Neural progenitor cell (in vitro differentiated cells): ENCODE measurements around the gene LYZL6. TPM values are rescaled to one million over a fixed set of nuclear protein-coding genes. Genes with fewer than 3 reads are reported as not detected.
"Not testable (repeated sequence)": the region's sequence is repeated elsewhere in the genome, so short reads cannot be mapped to it uniquely, and the experiment has no call there.

Source experiments
- DNase-seq: peaks from one replicate; pipeline ENCODE4 v3.0.0-alpha.2; 2016; ENCODE audit warnings: low spot score
- H2AFZ ChIP-seq: fragments of 200-600 bp; sonication (generic); replicated peaks from 2 replicates; pipeline ENCODE4 v1.6.1; 2016; ENCODE audit warnings: antibody characterized with exemption
- H3F3A ChIP-seq: fragments of 200-600 bp; sonication (generic); 2 replicates; pipeline ENCODE4 v1.6.1; 2016; ENCODE audit warnings: antibody characterized with exemption, low read depth
- H3K27ac ChIP-seq: fragments of 200-600 bp; sonication (generic); 2 replicates; pipeline ENCODE4 v1.5.1; 2016; ENCODE audit warnings: mild to moderate bottlenecking
- H3K27me3 ChIP-seq: fragments of 200-600 bp; sonication (generic); 2 replicates; pipeline ENCODE4 v1.6.1; 2016; ENCODE audit warnings: mild to moderate bottlenecking, moderate library complexity
- H3K36me3 ChIP-seq: fragments of 200-600 bp; sonication (generic); 2 replicates; pipeline ENCODE4 v1.5.1; 2016
- H3K4me1 ChIP-seq: fragments of 200-600 bp; sonication (generic); 2 replicates; pipeline ENCODE4 v1.6.1; 2016; ENCODE audit warnings: mixed run types
- H3K4me2 ChIP-seq: fragments of 200-600 bp; sonication (generic); 2 replicates; pipeline ENCODE4 v1.6.1; 2016
- H3K4me3 ChIP-seq: fragments of 200-600 bp; sonication (generic); 2 replicates; pipeline ENCODE4 v1.5.1; 2016
- H3K79me2 ChIP-seq: fragments of 200-600 bp; sonication (generic); 2 replicates; pipeline ENCODE4 v1.6.1; 2016; ENCODE audit warnings: low read depth
- H3K9ac ChIP-seq: fragments of 200-600 bp; sonication (generic); 2 replicates; pipeline ENCODE4 v1.6.1; 2016
- H3K9me3 ChIP-seq: fragments of 200-600 bp; sonication (generic); 2 replicates; pipeline ENCODE4 v1.5.1; 2016; ENCODE audit warnings: low read depth
- H4K20me1 ChIP-seq: fragments of 200-600 bp; sonication (generic); 2 replicates; pipeline ENCODE4 v1.6.1; 2016; ENCODE audit warnings: low read depth
- H3K27ac Mint-ChIP-seq: 3 replicates; pipeline ENCODE4 v1.8.0; 2021; ENCODE audit warnings: mixed read lengths
- H3K27me3 Mint-ChIP-seq: 2 replicates; pipeline ENCODE4 v1.8.0; 2022; ENCODE audit warnings: low read depth, mild to moderate bottlenecking, inconsistent platforms, moderate library complexity, mixed read lengths; ENCODE audit not compliant: insufficient read depth
- H3K36me3 Mint-ChIP-seq: 3 replicates; pipeline ENCODE4 v1.8.0; 2021; ENCODE audit warnings: mixed read lengths
- H3K4me1 Mint-ChIP-seq: 3 replicates; pipeline ENCODE4 v1.8.0; 2021; ENCODE audit warnings: mixed read lengths
- H3K4me3 Mint-ChIP-seq: 3 replicates; pipeline ENCODE4 v1.8.0; 2021; ENCODE audit warnings: mild to moderate bottlenecking, moderate library complexity, mixed read lengths
- H3K9me3 Mint-ChIP-seq: 3 replicates; pipeline ENCODE4 v1.8.0; 2020; ENCODE audit warnings: mixed read lengths
- EZH2 ChIP-seq: fragments of 200-600 bp; sonication (generic); IDR thresholded peaks from 2 replicates; pipeline ENCODE4 v1.6.1; 2017; ENCODE audit warnings: antibody characterized with exemption, mild to moderate bottlenecking, moderate library complexity
- EZH2phosphoT487 ChIP-seq: fragments of 200-600 bp; sonication (generic); IDR thresholded peaks from 2 replicates; pipeline ENCODE4 v1.6.1; 2017; ENCODE audit warnings: antibody characterized with exemption
- total RNA-seq: library from RNA; depleted of rRNA; stranded (reverse); fragments of >200 nt; gene quantifications from 2 replicates; pipeline ENCODE4 v1.2.3, GENCODE V29; 2015; ENCODE audit warnings: low replicate concordance
- TF ChIP-seq, protein P1 (sequence below): fragments of 200-600 bp; sonication (generic); IDR thresholded peaks from 2 replicates; pipeline ENCODE4 v1.5.1; 2017; ENCODE audit warnings: antibody characterized with exemption, mild to moderate bottlenecking

Gene LYZL6
- total RNA-seq, 1 donor from 2014 or later = not detected

DNA sequence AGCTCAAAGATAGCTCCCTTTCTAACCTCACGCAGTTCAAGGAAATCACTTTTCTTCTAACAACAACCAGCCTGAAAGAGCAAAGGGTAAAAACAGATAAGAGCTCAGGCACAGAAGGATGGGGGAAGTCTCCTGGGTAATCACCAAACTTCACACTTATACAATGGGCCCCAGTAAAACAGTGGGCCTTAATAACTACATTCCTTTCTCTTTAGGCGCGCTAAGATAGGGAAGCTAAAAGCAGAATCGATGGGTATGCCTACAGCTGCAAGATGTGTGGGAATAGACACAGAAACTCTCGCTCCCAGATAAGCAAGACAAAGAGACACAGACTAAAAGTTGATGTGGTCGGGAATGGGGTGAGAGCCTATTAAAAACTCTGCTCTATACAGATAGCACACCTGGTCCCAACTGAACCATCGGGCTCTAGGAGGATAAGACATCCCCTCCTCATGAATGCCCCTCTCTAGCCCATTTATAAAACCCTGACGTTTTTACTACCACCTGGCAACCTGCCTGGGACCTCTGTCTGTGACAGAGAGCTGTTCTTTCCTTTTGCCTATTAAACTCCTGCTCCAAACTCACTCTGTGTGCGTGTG lies 826 bp downstream of the LYZL6 start:
- no peak overlapping the region for H3K27ac Mint-ChIP-seq
- Histone ChIP-seq H3K4me2 (no peak overlapping the region), H3K27ac (no peak overlapping the region), H3K9ac (no peak overlapping the region), H3F3A (no peaks in the 10 kb centered on the region), H3K27me3 (no peaks in the 10 kb centered on the region), H4K20me1 (no peaks in the 10 kb centered on the region), H3K79me2 (no peaks in the 10 kb centered on the region), H2AFZ (no peak overlapping the region), H3K4me1 (no peaks in the 10 kb centered on the region), H3K9me3 (no peaks in the 10 kb centered on the region), H3K36me3 (no peaks in the 10 kb centered on the region), H3K4me3 (no peak overlapping the region)
- H3K4me3 Mint-ChIP-seq = no peak overlapping the region
- H3K9me3 Mint-ChIP-seq = no peaks in the 10 kb centered on the region
- no peak for DNase-seq
- H3K4me1 Mint-ChIP-seq = no peaks in the 10 kb centered on the region
- H3K36me3 Mint-ChIP-seq = no peaks in the 10 kb centered on the region
- TF ChIP-seq EZH2phosphoT487 (no peak), EZH2 (no peak)
- TF ChIP-seq, protein P1, sequence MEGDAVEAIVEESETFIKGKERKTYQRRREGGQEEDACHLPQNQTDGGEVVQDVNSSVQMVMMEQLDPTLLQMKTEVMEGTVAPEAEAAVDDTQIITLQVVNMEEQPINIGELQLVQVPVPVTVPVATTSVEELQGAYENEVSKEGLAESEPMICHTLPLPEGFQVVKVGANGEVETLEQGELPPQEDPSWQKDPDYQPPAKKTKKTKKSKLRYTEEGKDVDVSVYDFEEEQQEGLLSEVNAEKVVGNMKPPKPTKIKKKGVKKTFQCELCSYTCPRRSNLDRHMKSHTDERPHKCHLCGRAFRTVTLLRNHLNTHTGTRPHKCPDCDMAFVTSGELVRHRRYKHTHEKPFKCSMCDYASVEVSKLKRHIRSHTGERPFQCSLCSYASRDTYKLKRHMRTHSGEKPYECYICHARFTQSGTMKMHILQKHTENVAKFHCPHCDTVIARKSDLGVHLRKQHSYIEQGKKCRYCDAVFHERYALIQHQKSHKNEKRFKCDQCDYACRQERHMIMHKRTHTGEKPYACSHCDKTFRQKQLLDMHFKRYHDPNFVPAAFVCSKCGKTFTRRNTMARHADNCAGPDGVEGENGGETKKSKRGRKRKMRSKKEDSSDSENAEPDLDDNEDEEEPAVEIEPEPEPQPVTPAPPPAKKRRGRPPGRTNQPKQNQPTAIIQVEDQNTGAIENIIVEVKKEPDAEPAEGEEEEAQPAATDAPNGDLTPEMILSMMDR = no peak
- H3K27me3 Mint-ChIP-seq = peaks cover 4% of the 10 kb centered on the region

DNA sequence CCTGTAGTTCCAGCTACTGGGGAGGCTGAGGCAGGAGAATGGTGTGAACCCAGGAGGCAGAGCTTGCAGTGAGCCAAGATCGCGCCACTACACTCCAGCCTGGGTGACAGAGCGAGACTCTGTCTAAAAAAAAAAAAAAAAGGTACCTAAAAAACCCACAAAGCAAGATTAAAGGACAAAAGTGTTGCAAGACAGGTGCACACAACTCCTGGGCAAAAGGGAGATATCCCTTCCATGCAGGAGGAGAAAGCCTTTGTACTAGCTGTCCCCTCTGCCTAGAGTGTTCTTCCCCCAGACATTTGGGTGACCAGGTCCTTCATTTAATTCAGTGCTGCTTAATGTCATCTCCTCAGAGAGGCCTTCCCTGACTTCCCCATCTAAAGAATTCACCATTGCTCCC lies 5.0 kb downstream of the LYZL6 start:
- DNase-seq, H3K27ac Mint-ChIP-seq, H3F3A ChIP-seq, H3K4me2 ChIP-seq, H3K9me3 Mint-ChIP-seq, H3K9me3 ChIP-seq, H3K36me3 ChIP-seq, H2AFZ ChIP-seq, H3K27me3 ChIP-seq, H3K27me3 Mint-ChIP-seq, H3K4me3 Mint-ChIP-seq, H3K9ac ChIP-seq, H4K20me1 ChIP-seq, H3K4me1 ChIP-seq, H3K27ac ChIP-seq, H3K36me3 Mint-ChIP-seq, H3K79me2 ChIP-seq, H3K4me3 ChIP-seq, H3K4me1 Mint-ChIP-seq: not testable (repeated sequence)

DNA sequence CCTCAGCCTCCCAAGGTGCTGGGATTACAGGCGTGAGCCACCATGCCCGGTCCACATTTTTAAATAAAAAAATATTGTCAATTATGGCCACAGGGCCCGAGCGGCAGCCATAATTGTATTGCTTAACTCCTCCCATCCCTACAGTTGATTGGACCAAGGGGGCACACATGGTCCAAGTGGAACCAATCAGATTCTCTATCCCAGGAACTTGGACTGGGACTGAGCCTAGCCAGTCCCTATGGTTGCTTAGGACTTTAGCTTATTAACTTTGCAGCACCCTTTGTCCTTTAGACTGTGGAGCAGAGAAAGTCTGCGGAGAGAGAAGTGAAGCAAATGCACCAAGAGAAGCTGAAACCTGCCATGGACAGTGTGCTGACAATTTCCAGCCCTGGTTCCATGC lies 7.5 kb downstream of the LYZL6 start:
- Histone ChIP-seq H4K20me1 (no peaks in the 10 kb centered on the region), H3K9ac (no peak overlapping the region), H3K9me3 (no peaks in the 10 kb centered on the region), H3K27ac (no peak overlapping the region), H3F3A (no peaks in the 10 kb centered on the region), H2AFZ (peak overlapping the region; percentile 73), H3K79me2 (no peaks in the 10 kb centered on the region), H3K36me3 (no peaks in the 10 kb centered on the region), H3K4me1 (peaks cover 11% of the 10 kb centered on the region), H3K4me3 (no peak overlapping the region), H3K4me2 (no peak overlapping the region), H3K27me3 (no peaks in the 10 kb centered on the region)
- Mint-ChIP-seq H3K36me3 (no peaks in the 10 kb centered on the region), H3K27ac (no peak overlapping the region), H3K4me3 (no peak overlapping the region), H3K9me3 (no peaks in the 10 kb centered on the region), H3K4me1 (peaks cover 7% of the 10 kb centered on the region), H3K27me3 (peaks cover 3% of the 10 kb centered on the region)
- TF ChIP-seq EZH2phosphoT487 (no peak), EZH2 (no peak)
- TF ChIP-seq, protein P1 = no peak
- DNase-seq = no peak

DNA sequence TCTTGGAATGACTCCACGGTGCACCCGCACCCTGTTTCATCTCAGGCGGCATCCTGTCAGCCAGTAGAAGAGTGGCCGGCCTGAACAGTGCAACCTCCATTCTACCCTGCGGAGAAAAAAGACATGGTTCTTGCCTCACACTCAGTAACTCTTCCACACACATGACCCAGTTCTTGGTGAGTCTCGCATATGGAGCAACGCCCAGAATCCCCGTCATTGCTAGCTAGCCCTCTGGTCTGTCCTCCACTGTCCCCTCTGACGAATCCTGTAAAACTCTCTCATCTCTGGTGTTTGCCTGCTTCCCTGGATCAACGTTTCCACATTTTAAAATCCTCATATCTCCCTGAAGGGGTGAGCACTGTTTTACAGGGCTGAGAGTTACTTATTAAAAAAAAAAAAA lies 8.8 kb downstream of the LYZL6 start:
- Histone ChIP-seq H3F3A (no peaks in the 10 kb centered on the region), H3K36me3 (no peaks in the 10 kb centered on the region), H3K27me3 (no peaks in the 10 kb centered on the region), H3K4me3 (no peak overlapping the region), H3K9me3 (no peaks in the 10 kb centered on the region), H3K27ac (no peak overlapping the region), H2AFZ (no peak overlapping the region), H3K4me1 (peaks cover 18% of the 10 kb centered on the region), H3K4me2 (no peak overlapping the region), H3K79me2 (no peaks in the 10 kb centered on the region), H4K20me1 (no peaks in the 10 kb centered on the region), H3K9ac (no peak overlapping the region)
- peaks cover 3% of the 10 kb centered on the region for H3K27me3 Mint-ChIP-seq
- no peaks in the 10 kb centered on the region for H3K9me3 Mint-ChIP-seq
- H3K36me3 Mint-ChIP-seq = no peaks in the 10 kb centered on the region
- no peak overlapping the region for H3K27ac Mint-ChIP-seq
- DNase-seq = no peak
- TF ChIP-seq, protein P1 = no peak
- no peak for TF ChIP-seq EZH2
- no peak for TF ChIP-seq EZH2phosphoT487
- no peak overlapping the region for H3K4me3 Mint-ChIP-seq
- H3K4me1 Mint-ChIP-seq = peaks cover 18% of the 10 kb centered on the region
